CD4-positive, alpha-beta T cell treated with Interleukin-1 beta for 1 hour (primary cell): ENCODE measurements around the gene APEH.
"Not testable (repeated sequence)": the region's sequence is repeated elsewhere in the genome, so short reads cannot be mapped to it uniquely, and the experiment has no call there.

Experiments
- DNase-seq, 2 donors: peaks; one replicate each; pipeline ENCODE4 v3.0.0-alpha.2; 2020 to 2022

APEH gene

DNA sequence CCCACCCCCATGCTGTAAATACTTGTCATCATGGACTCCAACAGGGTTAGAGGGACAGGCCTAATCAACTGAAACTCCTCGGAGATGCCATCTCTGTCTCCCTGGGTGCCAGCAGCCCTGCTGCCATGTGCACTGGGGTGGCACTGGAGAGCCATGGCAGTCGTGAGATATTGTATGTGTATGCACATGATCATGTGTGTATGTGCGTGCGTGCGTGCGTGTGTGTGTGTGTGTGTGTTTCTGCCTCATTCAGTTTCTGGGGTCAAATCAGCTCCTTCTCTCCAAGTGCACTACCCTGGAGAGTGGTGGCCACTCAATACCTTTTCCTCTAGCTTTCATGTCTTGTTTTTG is 3.2 kb upstream of the APEH start:
- no peak for DNase-seq

DNA sequence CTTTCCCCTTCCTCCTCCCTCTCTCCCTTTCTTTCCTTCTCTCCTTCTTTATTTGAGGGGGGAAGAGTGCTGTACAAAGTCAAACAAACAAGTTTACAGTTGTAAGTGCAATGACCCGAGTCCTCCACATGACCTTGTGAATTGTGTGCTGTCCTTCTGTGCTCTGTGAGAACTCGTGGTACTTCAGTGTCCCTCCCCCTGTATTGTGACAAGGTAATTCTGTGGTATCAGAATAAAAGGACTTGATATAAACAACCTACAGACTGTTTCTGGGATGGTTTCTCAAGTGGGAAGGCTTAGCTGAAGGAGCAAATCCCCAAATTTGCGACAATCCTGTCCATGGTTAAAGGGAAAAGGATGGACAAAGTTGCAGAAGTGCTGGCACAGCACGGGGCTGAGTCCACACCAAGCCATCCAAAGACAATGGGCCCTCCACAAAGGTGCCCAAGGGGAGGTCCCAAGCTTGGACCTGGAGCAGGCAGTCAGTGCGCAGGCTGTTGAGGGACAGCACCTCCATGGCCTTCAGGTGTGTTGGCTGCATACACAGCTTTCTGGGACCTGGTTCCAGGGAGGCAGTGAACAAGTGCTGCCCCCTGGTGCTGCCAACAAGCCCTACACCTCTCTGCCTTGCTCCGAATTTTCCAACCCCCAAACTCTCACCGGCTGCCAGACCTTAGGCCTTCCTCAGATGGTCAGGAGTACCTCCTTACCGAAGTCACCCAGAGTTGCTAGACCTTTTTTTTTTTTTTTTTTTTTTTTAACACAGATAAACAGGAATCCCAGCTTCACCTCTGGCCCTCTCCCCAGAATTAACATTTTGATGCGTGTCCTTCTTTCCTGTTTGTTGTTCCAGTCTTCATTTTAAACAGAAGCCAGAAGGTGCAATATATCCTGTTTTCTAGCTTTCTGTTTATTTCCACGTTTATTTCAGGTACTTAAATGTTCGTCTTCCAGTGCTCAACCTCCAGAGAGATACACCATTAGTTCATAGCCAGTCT is 2.6 kb upstream of the APEH start:
- peak; percentile 67 to 78 for DNase-seq

DNA sequence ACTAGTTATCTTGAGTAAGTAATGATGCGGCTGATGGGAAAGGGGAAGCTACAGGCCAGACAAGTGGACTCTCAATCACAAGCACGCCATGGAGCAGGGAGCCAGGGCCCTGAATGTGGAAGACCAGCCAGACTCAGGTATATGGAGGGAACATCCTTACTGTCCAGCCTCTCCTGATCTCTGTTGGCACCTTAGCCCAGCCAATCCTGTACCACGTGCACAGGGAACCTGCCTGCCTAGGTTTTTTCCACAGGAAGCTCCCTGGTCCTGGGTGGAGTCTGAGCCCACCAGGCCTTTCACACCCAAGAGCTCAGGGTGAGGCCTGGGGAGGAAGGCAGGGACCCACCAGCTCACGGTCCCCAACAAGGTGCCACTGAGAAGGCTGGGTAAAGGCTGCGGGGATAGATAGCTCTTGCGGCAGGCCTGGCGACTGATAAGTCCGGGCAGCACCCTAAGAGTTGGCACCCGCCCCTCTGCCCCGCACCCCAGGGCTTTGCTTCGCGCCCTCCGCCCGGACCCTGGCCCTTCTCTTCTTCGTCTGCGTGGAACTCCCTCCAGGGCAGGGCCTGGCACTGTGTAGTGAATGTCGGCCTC is 933 bp upstream of the APEH start:
- no peak for DNase-seq

DNA sequence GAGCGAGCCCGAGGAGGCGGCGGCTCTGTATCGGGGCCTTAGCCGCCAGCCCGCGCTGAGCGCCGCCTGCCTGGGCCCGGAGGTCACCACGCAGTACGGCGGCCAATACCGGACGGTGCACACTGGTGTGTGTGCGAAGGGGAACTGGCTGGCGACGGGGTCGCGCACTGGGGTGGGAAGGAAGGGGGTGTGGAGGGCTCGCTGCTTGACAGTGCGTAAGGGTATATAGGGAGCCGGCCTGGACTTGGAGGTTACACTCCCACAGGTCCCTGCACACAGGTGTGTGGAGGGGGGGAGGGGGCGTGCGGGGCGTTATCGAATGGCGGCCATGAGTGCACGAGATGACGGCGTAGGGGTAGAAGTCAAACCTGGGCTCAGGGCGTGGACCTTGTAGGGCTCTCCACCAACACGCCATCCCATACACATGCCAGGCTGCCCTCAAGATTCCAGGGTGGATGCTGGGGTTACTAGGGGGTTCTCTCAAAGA is 389 bp downstream of the APEH start:
- DNase-seq: no peak

DNA sequence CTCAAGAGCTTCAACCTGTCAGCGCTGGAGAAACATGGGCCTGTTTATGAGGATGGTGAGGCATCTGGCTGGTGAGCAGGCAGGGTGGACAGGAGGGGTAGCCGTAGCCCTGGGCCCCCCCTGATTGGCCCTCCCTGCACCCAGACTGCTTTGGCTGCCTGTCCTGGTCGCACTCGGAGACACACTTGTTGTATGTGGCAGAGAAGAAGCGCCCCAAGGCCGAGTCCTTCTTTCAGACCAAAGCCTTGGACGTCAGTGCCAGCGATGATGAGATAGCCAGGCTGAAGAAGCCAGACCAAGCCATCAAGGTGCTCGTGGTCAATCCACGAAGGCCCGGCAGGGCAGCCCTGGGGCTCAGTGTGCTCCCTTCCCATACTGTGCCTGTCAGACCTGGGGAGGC is 1.8 kb downstream of the APEH start:
- DNase-seq: no peak

DNA sequence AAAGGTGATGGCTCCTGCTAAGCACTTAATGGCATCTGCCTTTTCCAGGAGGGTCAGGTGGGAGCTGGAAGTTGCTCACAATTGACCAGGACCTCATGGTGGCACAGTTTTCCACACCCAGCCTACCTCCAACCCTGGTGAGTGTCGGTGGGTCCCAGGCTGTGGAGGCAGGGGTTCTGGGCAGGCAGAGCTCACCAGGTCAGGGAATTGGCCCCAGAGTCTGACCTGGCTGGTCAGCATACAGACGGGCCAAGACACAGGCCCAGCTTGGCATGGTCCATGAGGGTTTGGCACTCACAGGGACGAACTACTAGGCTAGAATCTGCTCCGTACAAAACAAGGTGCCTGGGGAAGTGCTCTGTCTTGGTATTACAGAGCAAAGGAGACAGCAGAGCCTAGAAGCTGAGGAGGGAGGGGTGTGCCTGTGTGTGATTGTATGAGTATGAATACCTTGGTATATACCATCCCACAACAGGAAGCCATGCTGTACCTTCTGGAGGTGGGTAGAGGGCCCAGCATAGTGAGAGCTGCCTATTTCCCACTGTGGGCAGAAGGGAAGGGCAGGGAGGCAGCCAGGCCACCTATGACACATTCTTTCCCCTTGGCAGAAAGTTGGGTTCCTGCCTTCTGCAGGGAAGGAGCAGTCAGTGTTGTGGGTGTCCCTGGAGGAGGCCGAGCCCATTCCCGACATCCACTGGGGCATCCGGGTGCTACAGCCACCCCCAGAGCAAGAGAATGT is 6.5 kb downstream of the APEH start:
- DNase-seq: no peak

DNA sequence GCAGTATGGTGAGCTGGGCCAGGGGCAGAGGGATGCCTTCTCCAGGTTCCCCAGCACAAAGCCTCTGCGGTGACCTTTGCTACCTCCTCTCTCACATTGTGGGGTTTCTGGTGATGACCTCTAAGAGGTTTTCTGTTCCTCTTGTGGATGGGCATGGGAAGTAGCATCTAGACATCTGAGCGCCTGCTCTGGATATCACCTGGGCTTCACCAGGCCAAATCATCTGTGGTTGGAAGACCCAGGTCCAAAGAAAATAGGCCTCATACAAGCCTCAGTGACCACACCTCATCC is 7.0 kb downstream of the APEH start:
- no peak for DNase-seq

DNA sequence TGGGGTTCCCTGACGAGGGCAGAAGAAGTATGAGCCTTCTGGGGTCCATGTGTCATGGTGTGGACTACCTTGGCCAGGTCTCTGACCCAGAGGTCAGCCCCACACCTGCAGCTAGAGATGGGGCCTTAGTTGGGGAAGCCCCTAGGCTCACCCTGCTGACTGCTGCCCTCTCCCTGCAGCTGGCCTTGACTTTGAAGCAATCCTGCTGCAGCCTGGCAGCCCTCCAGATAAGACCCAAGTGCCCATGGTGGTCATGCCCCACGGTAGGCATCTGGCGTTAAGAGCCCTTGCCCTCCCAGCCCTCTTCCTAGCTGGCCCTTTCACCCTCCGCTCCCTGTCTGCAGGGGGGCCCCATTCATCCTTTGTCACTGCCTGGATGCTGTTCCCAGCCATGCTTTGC is 7.4 kb downstream of the APEH start:
- DNase-seq: no peak

DNA sequence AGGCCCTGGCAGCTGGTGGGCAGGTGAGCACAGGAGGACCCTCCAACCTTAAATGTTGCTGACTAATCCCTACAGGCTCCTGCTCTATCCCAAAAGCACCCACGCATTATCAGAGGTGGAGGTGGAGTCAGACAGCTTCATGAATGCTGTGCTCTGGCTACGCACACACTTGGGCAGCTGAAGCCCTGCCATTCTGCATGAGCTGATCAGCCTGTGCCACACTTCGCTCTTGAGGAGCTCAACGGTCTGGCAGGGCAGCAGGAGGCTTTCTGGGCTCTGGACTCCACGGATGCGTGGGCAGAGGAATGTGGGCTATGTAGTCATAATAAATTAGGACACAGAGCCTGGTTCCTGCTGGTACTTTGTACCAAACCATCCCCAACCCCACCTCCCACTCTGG is 9.0 kb downstream of the APEH start:
- DNase-seq: no peak

GRCh38 chr3:49684453-49684852 is 10.3 kb downstream of the APEH start:
- DNase-seq: not testable (repeated sequence)

DNA sequence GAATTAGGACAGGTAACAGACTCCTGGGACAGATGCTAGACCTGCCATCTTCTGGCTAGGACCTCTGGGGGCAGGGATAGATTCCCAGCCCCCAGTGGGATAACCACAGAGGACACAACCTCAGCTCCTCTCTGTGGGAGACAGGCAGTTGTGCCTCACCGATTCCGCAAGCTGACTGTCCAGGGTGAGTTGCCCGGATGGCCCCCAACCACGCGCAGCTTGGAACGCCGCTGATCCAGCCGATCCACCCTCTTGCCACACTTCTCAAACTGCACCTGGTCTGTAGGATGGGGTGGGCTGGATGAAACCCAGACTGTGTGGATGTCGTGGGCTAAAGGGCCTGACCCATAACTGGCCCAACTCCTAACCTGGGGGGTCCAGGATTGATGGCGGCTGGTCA is 11.0 kb downstream of the APEH start:
- DNase-seq: not testable (repeated sequence)

DNA sequence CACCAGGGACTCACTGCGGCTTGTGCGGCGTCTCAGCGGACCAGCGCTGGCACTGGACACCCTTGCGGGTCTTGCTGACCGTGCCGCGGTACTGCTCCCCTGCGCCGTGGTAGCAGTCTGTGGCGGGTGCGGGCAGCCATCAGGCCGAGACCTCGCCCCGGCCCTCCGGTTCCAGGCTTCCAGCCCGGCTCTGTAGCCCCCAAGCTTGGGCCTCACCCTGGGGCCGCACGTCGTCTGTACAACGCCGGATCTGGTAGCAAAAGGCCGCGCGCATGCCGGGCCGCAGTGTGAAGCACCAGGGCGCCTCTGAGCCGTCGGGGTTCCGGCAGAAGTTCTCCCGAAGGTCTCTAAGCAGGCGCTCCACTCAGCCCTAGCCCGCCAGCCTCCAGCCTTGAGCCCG is 11.7 kb downstream of the APEH start:
- not testable (repeated sequence) for DNase-seq

DNA sequence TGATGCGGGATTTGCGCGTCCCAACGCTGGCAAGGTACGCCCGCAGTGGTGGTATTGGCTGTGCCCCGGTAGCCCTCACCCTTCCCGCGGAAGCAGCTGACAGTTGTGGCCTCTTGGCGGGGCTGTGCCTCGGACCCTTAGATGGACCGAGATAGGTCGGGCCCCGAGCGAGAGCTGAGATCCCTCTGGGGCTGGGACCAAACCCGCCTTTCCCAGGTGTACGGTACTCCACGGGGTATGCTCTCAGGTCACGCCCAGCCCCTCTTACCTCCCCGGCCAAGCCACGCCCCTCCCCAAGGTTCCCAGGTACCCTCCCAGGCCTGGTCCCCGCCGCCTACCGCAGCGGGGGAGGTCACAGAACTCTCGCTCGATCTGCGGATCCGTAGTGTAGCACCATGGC is 12.2 kb downstream of the APEH start:
- peak; percentile 18 to 34 for DNase-seq

DNA sequence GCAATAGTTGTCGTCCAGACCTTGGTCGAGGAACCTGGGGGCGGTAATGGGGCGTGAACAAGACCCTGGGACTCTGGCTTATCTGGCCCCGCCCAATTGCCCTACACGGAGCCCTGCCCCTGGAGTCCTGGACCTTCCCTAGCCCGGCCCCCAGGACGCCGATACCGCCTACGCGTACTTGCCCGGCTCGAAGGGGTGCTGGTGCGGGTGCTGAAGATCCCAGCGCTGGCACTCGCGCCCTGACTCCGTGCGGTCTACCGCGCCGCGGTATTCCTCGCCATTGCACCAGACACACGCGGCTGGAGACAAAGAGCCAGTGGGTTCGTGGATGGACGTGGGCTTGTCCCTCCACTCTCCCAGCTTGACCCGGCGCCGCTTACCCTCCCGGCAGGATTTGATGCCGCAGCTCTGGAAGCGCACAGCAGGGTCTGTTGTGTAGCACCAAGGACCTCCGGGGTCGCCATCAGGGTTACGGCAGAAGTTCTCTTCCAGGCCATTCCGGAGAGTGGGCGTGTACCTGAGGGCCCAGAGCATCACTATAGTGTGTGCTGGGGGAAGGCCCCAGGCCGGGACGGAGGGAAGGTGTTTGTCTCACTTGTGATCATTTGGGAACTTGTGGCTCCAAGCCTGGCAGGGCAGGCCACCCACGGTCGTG is 12.7 kb downstream of the APEH start:
- DNase-seq: peak; percentile 37 to 43

GRCh38 chr3:49687424-49687795 is 13.3 kb downstream of the APEH start:
- not testable (repeated sequence) for DNase-seq

DNA sequence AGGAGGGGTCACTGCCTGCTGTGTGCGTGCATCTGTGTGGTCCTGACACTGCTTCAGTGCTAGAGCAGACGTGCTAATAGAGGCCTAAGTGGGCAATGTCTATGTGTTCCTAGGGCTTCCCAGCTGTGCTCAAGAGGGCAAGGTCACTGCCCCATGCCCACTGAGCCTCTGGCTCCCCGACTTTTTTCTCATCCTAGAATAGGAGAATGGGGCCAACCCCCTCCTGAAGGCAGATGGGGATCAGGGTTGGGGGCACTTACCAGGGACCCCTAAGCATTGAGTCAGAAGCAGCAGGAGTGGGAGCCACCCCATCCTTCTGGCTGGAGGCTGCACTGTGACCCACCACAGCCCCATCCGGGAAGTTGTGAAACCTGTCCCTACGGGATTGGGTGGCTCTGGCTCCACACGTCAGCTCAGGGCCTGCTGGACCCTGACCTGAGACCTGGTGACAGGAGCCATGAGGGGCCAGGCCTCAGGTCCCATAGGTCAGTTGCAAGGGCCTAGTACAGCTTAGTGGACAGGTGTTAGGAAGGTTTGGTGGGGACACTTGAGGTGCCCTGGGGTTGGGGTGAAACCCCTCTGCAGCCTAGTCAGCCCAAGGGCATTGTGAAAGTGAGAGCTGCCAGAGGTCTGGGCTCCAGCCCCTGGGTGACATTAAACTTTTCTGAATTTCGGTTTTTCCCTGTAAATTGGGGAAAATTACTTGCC is 14.3 kb downstream of the APEH start:
- DNase-seq: not testable (repeated sequence)

- DNase-seq: peak; percentile 91 to 94
Measured at GRCh38 chr3:49689046-49689907, 15.1 kb downstream of the APEH start, which contains the start of the genes MST1 and RNF123. Gene MST1, minus strand, starts transcription at chr3:49689474. Its CDS starts 783 bp downstream, at chr3:49688691. Gene RNF123, plus strand, starts transcription at chr3:49689557. Its CDS starts 1,609 bp downstream, at chr3:49691166.

DNA sequence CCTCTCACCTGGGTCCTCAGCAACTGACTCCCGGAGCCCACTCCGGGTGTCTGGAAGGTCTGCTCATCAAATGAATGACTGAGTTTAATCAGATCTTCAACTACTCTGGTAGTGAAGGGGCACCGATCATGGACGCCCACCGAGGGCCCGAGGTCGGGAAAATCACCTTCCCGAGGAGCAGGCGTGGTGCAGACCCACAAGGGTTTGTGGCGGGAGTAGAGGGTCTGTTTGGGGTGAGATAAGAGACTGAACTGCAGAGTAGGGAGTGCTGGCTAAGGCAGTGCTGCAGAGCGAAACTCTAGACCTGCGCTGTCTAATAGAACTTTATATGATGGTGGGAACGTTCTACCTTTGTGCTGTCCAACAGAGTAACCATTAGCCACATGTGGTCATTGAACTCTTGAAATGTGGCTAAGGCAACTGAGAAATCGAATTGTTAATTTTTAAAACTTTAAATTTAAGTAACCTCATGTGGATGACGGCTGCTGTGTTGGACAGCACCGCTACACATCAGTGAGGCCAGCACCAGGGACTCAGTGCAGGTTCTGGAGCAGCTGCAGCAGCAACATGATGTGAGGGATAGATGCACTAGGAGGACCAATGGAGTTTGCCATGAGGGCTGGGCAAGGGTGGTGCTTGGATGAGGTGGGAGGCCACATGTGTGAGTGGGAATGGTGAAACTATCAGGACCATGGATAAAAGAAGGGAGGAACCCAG is 15.9 kb downstream of the APEH start:
- not testable (repeated sequence) for DNase-seq

- DNase-seq: not testable (repeated sequence)
Measured at GRCh38 chr3:49690856-49691255, 16.7 kb downstream of the APEH start.

DNA sequence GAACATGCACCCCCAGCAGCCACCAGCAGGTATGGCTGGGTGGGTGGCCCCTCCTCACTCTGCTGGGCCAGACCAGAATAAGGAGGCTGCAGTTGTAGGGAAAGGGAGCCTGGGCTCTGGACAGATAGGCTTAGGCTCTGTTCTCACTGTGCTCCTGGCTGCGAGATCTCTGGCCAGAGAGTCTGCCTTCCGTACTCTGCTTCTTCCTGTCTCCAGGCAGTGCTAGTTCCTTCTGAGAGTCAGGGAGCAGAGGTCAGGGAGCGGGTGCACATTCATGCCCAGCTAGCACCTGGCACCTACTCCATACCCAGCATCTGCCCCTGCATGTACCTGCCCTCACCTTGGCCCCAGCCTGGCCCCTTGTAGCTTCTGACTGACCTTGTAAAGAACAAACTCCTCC is 17.3 kb downstream of the APEH start:
- not testable (repeated sequence) for DNase-seq
